H1 (cell line): ENCODE data around the gene ACTL8. TPM values are rescaled to one million over a fixed set of nuclear protein-coding genes. Genes with fewer than 3 reads are reported as not detected.

Experiments used
- CTCF ChIA-PET: fragments of 300-600 bp; sonication (Branson Sonifier 250); formaldehyde crosslinking; loops from one replicate; lab custom pipeline; 2021; ENCODE audit not compliant: partially characterized antibody; lab: Charles Lee
- POLR2A ChIA-PET: fragments of 300-600 bp; sonication (Branson Sonifier 250); formaldehyde crosslinking; loops from one replicate; lab custom pipeline; 2021; ENCODE audit warnings: inconsistent platforms; ENCODE audit not compliant: partially characterized antibody; lab: Charles Lee
- DNase-seq, 2 experiments: peaks; one replicate each; pipeline versions ENCODE4 v3.0.0 to v3.0.0-alpha.2; 2010 to 2022; ENCODE audit warnings: low spot score in 2 of 2, low read depth in 1 of 2, mixed read lengths in 1 of 2
- FAIRE-seq: peaks from 2 replicates; lab custom pipeline; 2011; peaks lifted over from hg19 to GRCh38; lab: Jason Lieb, UNC
- H2AFZ ChIP-seq: 2 replicates; pipeline ENCODE4 v1.8.1; 2012; ENCODE audit warnings: low read length, inconsistent platforms
- H2AK5ac ChIP-seq: 2 replicates; pipeline ENCODE4 v1.6.1; 2013; ENCODE audit warnings: low read depth, low read length
- H2BK120ac ChIP-seq: replicated peaks from 2 replicates; pipeline ENCODE3; 2013; ENCODE audit warnings: low read depth, low read length, inconsistent platforms
- H2BK12ac ChIP-seq: 2 replicates; pipeline ENCODE4 v1.6.1; 2013; ENCODE audit warnings: low read depth, low read length
- H2BK15ac ChIP-seq: 2 replicates; pipeline ENCODE4 v1.6.1; 2013; ENCODE audit warnings: low read length
- H2BK20ac ChIP-seq: 2 replicates; pipeline ENCODE4 v1.6.1; 2013; ENCODE audit warnings: low read length
- H2BK5ac ChIP-seq: 2 replicates; pipeline ENCODE4 v1.6.1; 2013; ENCODE audit warnings: low read depth, low read length
- H3K14ac ChIP-seq: 2 replicates; pipeline ENCODE4 v1.6.1; 2013; ENCODE audit warnings: inconsistent platforms; ENCODE audit not compliant: insufficient read length
- H3K18ac ChIP-seq: 2 replicates; pipeline ENCODE4 v1.6.1; 2013; ENCODE audit warnings: low read length; ENCODE audit errors: extremely low read depth
- H3K23ac ChIP-seq: 2 replicates; pipeline ENCODE4 v1.6.1; 2013; ENCODE audit warnings: inconsistent platforms; ENCODE audit not compliant: insufficient read length
- H3K23me2 ChIP-seq: 2 replicates; pipeline ENCODE4 v1.6.1; 2013; ENCODE audit warnings: low read depth, low read length
- H3K27ac ChIP-seq: 2 replicates; pipeline ENCODE4 v1.6.1; 2011; ENCODE audit warnings: low read depth, low read length, inconsistent platforms
- H3K27me3 ChIP-seq, 4 experiments: replicated peaks in 1 of 4; 1 replicate in 1 of 4; 2 replicates in 3 of 4; pipeline versions ENCODE4 v1.6.1 to v1.8.1; 2011 to 2013; ENCODE audit warnings: low read length in 3 of 4, mild to moderate bottlenecking in 3 of 4, inconsistent platforms in 2 of 4, mixed read lengths in 2 of 4, moderate library complexity in 1 of 4; ENCODE audit not compliant: control insufficient read depth in 3 of 4, insufficient read depth in 3 of 4; ENCODE audit errors: extremely low read depth in 1 of 4
- H3K36me3 ChIP-seq, 4 experiments: 2 replicates each; pipeline versions ENCODE4 v1.6.1 to v1.8.1; 2011 to 2013; ENCODE audit warnings: mild to moderate bottlenecking in 4 of 4, low read length in 3 of 4, moderate library complexity in 2 of 4, control low read depth in 1 of 4, inconsistent platforms in 1 of 4; ENCODE audit not compliant: insufficient read depth in 4 of 4, control insufficient read depth in 2 of 4
- H3K4ac ChIP-seq: replicated peaks from 2 replicates; pipeline ENCODE3; 2013; ENCODE audit warnings: low read length, low read depth, mixed read lengths, inconsistent platforms; ENCODE audit not compliant: insufficient read length
- H3K4me1 ChIP-seq, 4 experiments: replicated peaks in 1 of 4; 1 replicate in 1 of 4; 2 replicates in 3 of 4; pipeline versions ENCODE4 v1.6.1 to v1.8.1; 2011 to 2013; ENCODE audit warnings: low read length in 3 of 4, inconsistent platforms in 2 of 4, mixed read lengths in 1 of 4; ENCODE audit not compliant: insufficient read depth in 4 of 4, control insufficient read depth in 3 of 4
- H3K4me2 ChIP-seq, 2 experiments: 2 replicates each; pipeline versions ENCODE4 v1.6.1 to v1.8.1; 2011 to 2013; ENCODE audit warnings: low read depth in 2 of 2, low read length in 2 of 2, control low read depth in 1 of 2, inconsistent platforms in 1 of 2, mild to moderate bottlenecking in 1 of 2; ENCODE audit not compliant: insufficient read depth in 1 of 2
- H3K4me3 ChIP-seq, 4 experiments: fragments of 200-600, 300-600 bp in 1 of 4; sonication (generic), shearing (Covaris generic), sonication (Bioruptor Twin) in 1 of 4; 2 replicates each; pipeline versions ENCODE4 v1.5.1 to v1.8.1; 2011 to 2016; ENCODE audit warnings: low read length in 4 of 4, low read depth in 3 of 4, control low read depth in 2 of 4, inconsistent platforms in 2 of 4, mild to moderate bottlenecking in 2 of 4, mixed read lengths in 1 of 4, moderate library complexity in 1 of 4; ENCODE audit not compliant: insufficient read depth in 2 of 4; ENCODE audit errors: extremely low read depth in 1 of 4
- H3K56ac ChIP-seq: replicated peaks from 2 replicates; pipeline ENCODE3; 2013; ENCODE audit warnings: low read depth, mild to moderate bottlenecking, mixed read lengths, low read length, inconsistent platforms; ENCODE audit not compliant: insufficient read length
- H3K79me1 ChIP-seq: 2 replicates; pipeline ENCODE4 v1.6.1; 2013; ENCODE audit warnings: low read depth, low read length, control low read depth
- H3K79me2 ChIP-seq, 2 experiments: 2 replicates each; pipeline versions ENCODE4 v1.6.1 to v1.8.1; 2012 to 2013; ENCODE audit warnings: low read length in 2 of 2, mild to moderate bottlenecking in 2 of 2, inconsistent platforms in 1 of 2; ENCODE audit not compliant: insufficient read depth in 2 of 2, control insufficient read depth in 1 of 2
- H3K9ac ChIP-seq, 4 experiments: replicated peaks in 1 of 4; 1 replicate in 1 of 4; 2 replicates in 3 of 4; pipeline versions ENCODE4 v1.6.1 to v1.8.1; 2011 to 2013; ENCODE audit warnings: low read depth in 3 of 4, low read length in 3 of 4, control low read depth in 2 of 4, mild to moderate bottlenecking in 2 of 4, moderate library complexity in 2 of 4, inconsistent platforms in 1 of 4; ENCODE audit errors: extremely low read depth in 1 of 4
- H3K9me3 ChIP-seq, 2 experiments: 2 replicates each; pipeline versions ENCODE4 v1.6.1 to v1.8.1; 2012 to 2013; ENCODE audit warnings: mild to moderate bottlenecking in 2 of 2, moderate library complexity in 2 of 2, control low read depth in 1 of 2, inconsistent platforms in 1 of 2, low read depth in 1 of 2, low read length in 1 of 2, mixed read lengths in 1 of 2; ENCODE audit not compliant: insufficient read depth in 2 of 2
- H4K20me1 ChIP-seq, 2 experiments: replicated peaks in 1 of 2; 2 replicates each; pipeline versions ENCODE3 to v1.8.1; 2011 to 2013; ENCODE audit warnings: inconsistent platforms in 2 of 2, low read length in 2 of 2, mild to moderate bottlenecking in 1 of 2; ENCODE audit not compliant: insufficient read depth in 2 of 2, control insufficient read depth in 1 of 2
- H4K5ac ChIP-seq: 2 replicates; pipeline ENCODE4 v1.6.1; 2013; ENCODE audit warnings: low read length, low read depth, mixed read lengths, inconsistent platforms; ENCODE audit not compliant: insufficient read length
- H4K8ac ChIP-seq: 2 replicates; pipeline ENCODE4 v1.8.0; 2013; ENCODE audit warnings: mild to moderate bottlenecking, moderate library complexity, low read length, inconsistent platforms; ENCODE audit not compliant: insufficient read depth; ENCODE audit errors: extremely low read depth
- H4K91ac ChIP-seq: replicated peaks from 2 replicates; pipeline ENCODE3; 2013; ENCODE audit warnings: low read length, mixed read lengths, inconsistent platforms; ENCODE audit not compliant: insufficient read length
- ATF2 ChIP-seq: IDR thresholded peaks from 2 replicates; pipeline ENCODE4 v1.6.1; 2012; ENCODE audit warnings: low read length, inconsistent platforms
- MAFK ChIP-seq: IDR thresholded peaks from 2 replicates; pipeline ENCODE4 v1.6.1; 2012; ENCODE audit warnings: low read depth, mild to moderate bottlenecking, improper control_type of control experiment, low read length
- WGBS, 2 experiments: shearing (Covaris generic) in 1 of 2; methylation state at CpG; one replicate each; pipeline versions ENCODE4 v1.1.6 to v1.1.7; 2013 to 2015; ENCODE audit warnings: low lambda C conversion rate in 2 of 2, mixed read lengths in 2 of 2, inconsistent platforms in 1 of 2, low coverage in 1 of 2, missing lambda C conversion rate in 1 of 2; ENCODE audit not compliant: insufficient replicate concordance in 2 of 2, insufficient coverage in 1 of 2, insufficient read length in 1 of 2; ENCODE audit errors: extremely low coverage in 1 of 2, missing lambda C conversion rate in 1 of 2; 5-methylcytosine and 5-hydroxymethylcytosine counted together
- polyA plus RNA-seq, 7 experiments: library from polyadenylated mRNA; depleted of rRNA in 3 of 7; stranded (reverse) in 5 of 7; unstranded in 2 of 7; fragments of >200 nt in 5 of 7; fragments of 200-250 nt in 2 of 7; gene quantifications; 1 replicate in 5 of 7; 2 replicates in 1 of 7; 4 replicates in 1 of 7; pipeline versions ENCODE4 v1.2.1 to v1.2.3, GENCODE V29; 2011 to 2013; ENCODE audit warnings: missing spikeins in 2 of 7, mixed read lengths in 2 of 7
- total RNA-seq: library from RNA; stranded (reverse); fragmentation: NEBNext Ultra II Directional; extraction: Animal tissue kit (Norgen Biotek cat#: 25700); gene quantifications from 2 replicates; pipeline ENCODE4 v1.2.1, GENCODE V29; 2021

The ACTL8 gene
- total and polyA plus RNA-seq, 2 of the 8 experiments (the other 6 are each of a cell fraction or from before 2014, with no cell fraction given): 0.33 to 0.47 TPM

GRCh38 chr1:17745479-17745955 is 9.6 kb upstream of the ACTL8 start:
- Histone ChIP-seq H2BK12ac (no peak overlapping the region), H3K79me2 (no peaks in the 10 kb centered on the region; a peak in 1 of 4 replicates), H2AFZ (no peak overlapping the region), H2BK20ac (no peak overlapping the region), H4K91ac (no peak overlapping the region)
- FAIRE-seq: no peak
- TF ChIP-seq MAFK (no peak), ATF2 (no peak)
- TF ChIP-seq, all 59 proteins: peak for 0
- Histone ChIP-seq H4K20me1 (no peaks in the 10 kb centered on the region), H3K36me3 (no peaks in the 10 kb centered on the region), H3K23me2 (no peaks in the 10 kb centered on the region), H3K27me3 (no peaks in the 10 kb centered on the region), H3K4ac (no peak overlapping the region), H3K9ac (no peak overlapping the region), H2AK5ac (no peak overlapping the region), H4K5ac (no peak overlapping the region), H3K79me1 (no peaks in the 10 kb centered on the region), H4K8ac (no peak overlapping the region), H3K56ac (no peak overlapping the region), H3K4me2 (no peak overlapping the region), H3K23ac (no peak overlapping the region), H3K14ac (no peak overlapping the region), H3K4me3 (no peak overlapping the region), H2BK120ac (no peak overlapping the region), H3K27ac (no peak overlapping the region), H2BK15ac (no peak overlapping the region), H3K18ac (no peak overlapping the region), H3K9me3 (no peaks in the 10 kb centered on the region), H3K4me1 (0 out of 7 replicates have a peak, but pooled peaks cover 0 to 2% (median 0%) of the 10 kb centered on the region in 4 experiments), H2BK5ac (no peak overlapping the region)
- ChIA-PET POLR2A (interaction anchor here (0.6 kb wide), 1 partner anchor 23 kb away, joined by 3 read pairs; no protein-coding TSS in a partner anchor), CTCF (interaction anchor here (0.8 to 3.6 kb wide), 23 partner anchors 9 to 302 kb away, joined by 3 to 36 read pairs (median 5); partner anchors contain the start of gene ACTL8)
- DNase-seq: no peak
- WGBS, 2 experiments: 100% methylated on average over 3 of the region's 3 CpGs; no CpG with 5 or more reads in 1 of the 2 experiments
